Measurements from ENCODE around the gene IL16.
"Not testable (repeated sequence)": the region's sequence is repeated elsewhere in the genome, so short reads cannot be mapped to it uniquely, and the experiment has no call there.

Gene IL16

DNA sequence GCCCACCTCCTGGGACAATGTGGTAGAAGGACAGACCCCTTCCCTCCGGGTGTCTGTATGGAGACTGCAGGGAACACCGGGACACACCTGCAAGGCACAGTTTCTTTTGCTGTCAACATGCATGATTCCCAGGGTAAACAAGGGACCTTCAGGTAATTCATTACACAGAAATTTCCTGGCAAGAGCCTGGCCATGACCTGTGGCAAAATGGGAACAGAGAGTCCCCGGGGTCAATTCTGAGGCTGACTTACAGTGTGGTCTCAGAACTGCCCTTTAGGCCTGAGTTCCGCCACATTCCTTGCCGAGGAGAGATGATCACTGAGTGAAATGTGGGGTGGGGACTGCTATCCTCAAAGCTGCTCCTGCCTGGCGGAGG, 121.0 kb downstream of the IL16 start:
- DNase-seq = no peak

DNA sequence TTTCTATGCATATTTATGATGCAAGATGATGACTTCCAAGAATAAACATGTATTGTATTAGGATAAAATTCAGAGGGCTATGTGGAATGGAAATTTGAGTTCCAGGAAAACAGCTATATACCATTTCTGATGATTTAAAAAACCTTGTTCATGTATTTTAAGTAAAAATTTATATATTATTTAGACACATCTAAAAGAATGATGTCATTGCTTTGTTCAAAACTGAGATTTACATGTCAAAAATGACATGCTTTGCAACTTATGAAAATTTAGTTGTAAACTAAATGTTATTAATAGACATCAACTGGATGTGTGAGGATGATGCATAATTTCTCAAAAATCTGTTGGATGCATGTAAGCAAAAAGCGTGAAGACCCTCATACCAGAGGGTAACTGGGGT, 125.0 kb downstream of the IL16 start:
- no peak for DNase-seq

DNA sequence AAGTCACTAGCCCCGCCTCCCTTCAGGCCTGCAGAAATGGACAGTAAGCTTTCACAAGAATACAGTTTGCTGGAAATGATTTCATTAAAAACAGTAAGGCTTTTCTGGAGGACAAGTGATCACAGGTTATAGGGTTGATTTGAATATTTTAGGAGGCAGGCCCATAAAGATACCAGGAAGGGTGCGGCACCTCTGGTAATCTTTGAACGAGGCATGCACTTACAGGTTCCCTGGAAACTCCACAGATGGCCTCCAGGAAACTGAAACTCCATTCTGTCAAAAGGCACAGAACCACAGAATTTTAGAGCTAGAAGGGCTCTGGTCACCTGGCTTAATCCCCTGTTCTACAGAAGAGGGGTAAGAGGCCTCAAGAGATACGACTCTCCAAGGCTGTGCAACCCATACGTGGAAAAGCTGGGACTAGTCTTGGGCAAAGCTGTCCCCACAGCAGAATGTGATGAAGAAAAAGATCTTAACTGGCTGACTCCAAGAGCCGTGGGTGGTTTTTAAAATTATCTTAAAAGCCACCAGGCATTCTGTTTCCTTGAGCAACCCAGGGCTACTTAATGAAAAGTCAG, 126.1 kb downstream of the IL16 start:
- no peak for DNase-seq

DNA sequence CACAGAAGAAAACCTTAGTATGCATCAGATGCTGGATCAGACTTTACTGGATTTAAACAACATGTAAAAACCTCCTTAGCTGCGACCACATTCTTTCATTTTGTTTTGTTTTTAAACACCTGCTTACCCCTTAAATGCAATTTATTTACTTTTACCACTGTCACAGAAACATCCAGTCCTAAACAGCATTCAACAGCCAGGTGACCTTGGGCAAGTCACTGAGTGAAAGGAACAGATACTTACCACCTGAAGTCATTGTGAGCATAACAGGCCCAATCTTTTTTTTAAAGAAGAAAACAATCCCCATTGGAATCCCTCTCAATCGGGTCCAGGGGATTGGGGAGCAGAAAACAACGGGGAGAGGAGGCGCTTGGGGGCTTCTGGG, 126.9 kb downstream of the IL16 start:
- no peak for DNase-seq

DNA sequence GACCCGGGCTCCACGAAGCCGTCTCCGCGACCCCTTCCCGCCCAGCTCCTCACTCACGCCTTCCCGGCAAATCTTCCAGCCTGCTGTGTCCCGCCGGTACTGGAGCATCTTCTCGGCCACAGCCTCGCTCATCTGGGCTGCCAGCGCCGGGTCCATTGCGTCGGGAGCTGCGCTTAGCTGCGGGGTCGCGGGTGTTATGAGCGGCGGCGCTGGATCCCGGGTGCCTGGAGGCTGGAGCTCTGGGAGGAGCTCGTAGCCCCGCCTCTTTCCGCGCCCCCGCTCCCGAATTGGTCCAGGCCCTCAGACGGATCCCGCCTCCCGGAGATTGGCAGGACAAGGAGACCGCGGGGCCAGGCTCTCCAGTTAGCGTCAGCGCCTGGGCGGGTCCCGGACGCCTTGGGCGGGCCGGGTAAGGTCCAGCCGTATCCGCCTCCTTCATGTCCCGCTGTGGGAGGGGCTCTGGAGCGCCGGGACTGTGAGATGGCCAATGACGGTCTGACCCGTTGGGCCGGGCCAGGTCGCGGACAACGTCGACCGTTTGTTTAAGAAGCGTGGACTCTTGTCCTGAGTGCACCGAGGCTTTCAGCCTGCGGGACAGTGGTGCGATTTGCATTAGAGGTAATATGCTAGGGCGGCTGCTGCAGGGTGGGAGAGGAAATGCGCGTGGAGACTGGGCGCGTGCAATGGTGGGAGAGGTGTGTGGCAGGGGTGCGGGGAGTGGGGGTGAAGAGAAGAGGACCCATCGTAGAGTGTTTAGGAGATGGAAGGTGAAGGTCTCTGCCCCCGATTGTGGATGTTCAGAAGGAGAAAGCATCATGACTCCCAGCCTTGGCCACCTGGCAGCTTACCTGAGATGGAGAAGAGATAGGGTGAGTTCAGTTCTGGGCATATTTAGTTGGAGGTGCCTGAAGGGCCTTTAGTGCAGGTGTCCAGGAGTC, 127.5 kb downstream of the IL16 start, which contains the start of gene STARD5:
TSS of gene STARD5 (minus strand) at position 198 of the 938 bp plus-strand sequence. CDS start at position 156, 42 bp downstream.
- DNase-seq = peak; percentile 79

DNA sequence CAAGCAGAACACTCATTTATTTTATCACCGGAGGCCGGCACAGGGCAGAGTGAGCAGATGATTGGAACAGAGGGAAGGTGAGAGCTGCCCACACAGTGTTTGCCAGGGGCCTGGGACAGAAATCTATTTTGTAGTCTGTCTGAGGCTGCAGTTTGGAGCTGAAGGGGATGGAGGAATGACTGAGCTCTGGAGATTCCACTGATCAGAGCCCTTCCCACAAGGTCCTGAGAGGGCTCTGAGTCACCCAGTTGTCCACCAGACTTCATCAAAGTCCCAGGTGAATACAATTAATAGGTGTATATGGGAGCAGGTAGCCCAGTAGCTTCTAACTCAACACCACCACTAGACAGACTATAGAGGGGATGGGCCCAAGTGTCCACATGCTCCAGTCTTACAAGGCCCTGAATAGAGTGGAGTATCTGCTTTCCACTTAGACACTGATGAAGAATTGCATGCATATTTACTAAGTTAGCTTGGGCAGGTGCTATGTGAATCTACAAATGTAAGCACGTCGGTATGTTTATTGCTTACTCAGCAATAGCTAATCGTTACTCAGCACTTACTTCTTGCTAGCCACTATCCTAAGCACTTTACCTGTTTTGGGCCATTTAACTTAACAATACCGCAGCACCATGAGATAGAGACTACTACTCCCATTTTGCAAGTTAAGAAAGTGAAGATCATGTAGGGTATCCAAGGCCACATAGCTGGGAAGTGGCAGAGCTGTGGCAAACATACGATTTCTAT, 130.0 kb downstream of the IL16 start:
- DNase-seq = no peak

DNA sequence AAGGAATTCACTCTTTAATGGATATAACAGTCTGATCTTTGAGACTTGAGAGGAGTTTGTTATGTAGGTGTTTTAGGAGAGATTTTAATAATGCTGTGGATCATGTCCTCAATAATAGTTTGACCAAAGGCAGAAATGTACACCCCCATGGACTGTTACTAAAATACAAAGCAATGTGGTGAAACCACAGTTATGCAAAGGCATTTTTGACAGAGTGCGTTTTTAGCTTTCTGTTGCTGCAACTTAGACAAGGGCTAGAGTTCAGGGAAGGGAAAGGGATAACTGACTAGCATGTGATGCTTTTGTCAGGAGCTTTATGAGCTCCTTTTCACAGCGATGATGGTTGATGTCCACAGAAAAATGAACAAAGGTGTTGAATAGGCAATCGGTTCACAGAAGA, 130.8 kb downstream of the IL16 start:
- no peak for DNase-seq

DNA sequence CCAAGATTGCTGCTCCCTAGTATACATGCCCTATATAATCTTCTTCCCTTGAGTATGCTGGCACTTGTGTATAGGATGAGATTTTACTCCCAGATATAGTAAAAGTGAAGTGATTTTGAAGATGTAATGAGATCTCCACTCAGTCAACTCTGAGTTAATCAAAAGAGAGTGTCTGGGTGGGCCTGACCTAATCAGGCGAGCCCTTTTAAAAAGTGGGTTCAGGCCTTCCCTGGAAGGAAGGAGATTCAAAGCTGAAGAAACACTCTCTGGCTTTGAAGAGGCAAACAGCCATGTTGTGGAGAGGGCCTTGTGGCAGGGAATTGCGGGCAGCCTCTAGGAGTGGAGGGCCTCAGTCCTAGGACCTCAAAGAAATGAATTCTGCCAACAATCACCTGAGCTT, 132.8 kb downstream of the IL16 start:
- no peak for DNase-seq

DNA sequence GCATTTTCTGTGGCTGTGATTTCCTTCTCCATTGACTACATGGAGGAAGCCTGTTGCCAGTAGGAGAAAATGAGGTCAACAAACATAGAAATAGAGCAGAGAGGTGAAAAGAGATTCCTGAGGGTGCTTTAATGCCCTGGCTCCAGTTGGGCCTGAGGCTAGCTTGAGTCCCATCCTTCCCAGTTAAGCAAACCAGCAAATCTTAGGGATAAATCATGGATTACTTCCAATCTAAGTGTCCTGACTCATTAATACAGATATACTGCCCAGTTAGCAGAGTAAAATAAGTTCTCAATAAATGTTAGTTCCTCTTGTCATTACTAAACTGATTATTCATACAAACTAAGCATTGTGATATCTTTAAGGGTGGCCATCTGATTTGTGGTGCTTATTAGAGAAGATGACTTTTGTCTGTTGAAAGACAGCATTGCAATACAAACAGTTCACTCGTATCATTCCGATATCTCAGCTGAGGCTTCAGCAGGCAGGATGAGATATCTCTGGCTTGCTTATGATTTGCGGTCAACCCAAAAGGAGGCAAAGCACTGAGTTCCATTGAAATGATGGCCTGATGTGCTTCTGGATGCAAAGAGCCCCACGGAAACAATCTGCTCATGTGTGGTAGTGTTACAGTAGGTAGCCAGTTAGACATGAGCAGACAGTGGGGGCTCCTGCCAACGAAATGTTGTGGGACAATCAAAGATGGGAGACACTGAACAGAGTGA, 133.8 kb downstream of the IL16 start:
- DNase-seq = no peak

DNA sequence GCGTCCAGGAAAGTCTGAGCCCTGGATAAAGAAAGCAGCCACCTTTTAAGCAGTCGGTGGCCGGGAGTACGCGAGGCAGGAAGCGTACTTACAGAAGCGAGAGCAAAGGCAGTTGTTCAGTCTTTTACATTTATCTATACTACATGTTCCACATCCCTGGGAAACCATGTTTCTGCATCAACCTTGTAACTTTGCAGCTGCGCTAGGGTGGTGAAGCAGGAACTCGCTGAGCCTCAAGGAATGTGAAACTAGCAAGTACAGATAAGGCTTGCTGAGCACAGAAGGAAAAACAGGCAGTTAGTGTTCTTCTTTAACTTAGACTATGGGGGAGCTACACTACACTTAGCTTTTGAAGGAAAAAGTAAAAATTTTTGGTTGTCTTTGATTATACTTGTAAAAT, 134.5 kb downstream of the IL16 start:
- DNase-seq = not testable (repeated sequence)

DNA sequence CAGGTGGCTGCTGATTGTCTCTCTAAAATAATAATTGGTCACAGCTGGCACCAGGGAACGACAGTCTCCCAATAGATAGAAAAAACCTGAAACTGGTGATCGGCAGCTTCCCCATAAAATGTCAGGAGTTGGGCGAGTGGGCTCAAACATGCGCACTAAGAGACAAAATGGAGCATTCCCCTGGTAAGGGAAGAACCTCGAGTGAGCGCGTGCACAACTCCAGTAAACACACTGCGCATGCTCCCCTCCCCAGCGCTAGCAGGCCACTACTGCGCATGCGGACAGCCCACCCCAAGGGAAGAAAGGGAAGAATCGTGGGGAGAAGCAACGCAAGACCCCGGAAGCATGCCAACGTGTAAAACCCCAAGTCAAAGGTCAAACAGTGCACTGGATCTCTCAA, 134.9 kb downstream of the IL16 start:
- DNase-seq = no peak

DNA sequence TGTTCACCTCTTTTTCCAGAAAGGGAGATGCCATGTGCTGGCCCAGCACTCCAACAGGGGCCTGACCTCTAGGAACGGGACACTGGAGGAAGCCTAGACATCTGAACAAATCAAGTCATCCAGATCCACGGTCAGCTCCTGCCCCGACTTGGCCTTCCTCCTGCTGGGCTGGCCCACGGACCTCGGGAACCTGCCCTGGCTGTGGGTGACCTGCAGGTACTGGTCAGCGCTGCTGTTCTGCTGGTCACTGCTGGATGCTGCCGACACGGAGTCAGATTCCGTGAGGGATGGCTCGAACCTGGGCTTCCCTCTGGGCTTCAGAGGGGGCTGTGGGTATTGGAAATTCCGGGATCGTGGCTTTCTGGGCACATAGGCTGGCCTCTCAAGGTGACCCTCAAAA, 135.6 kb downstream of the IL16 start:
- no peak for DNase-seq

DNA sequence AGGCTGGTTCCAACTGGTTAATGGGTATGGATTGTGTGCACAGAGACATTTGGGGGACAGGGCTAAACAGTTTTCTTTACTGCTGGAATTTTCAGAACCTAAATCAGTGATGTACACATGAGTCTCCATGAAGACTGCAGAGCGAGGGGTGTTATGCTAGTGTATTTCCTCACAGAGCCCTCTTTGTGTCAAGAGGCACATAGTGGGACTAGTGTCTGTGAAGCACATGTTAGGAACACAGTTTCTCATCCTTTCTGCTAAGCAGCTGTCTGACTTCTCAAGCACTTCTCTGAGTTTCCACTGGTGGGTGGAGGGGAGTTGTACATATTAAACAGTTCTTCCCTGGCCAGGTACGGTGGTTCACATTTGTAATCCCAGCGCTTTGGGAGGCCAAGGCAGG, 136.7 kb downstream of the IL16 start:
- DNase-seq = no peak

DNA sequence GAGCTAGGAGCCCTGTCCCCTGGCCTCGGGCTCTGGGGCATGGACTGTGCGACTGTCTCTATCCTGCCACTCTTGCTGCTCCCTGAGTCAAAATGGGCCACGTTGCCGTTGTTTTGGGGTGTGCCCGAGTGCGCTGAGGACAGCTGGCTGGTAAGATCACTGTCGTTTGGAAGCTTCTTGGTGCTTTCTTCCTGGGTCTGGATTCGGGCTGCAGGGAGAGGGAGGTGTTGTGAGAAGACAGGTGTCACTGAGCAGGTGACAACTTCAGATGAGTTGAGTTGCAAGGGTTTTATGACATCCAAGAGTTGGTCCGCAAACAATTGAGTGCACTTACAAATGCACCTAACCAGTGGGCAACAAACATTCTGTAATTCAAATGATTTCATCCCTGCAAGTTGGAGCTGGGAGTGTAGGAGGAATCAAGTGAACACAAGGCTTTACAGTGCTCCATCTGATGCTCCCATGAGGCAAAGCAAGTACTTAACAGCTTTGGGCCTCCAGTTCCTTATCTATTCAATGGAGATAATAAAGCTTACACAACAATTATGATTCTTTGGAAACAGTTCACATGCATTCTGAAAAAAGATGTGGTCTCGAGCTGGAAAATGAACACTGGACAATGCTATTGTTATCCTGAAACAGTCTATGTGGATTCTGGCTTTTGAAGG, 138.2 kb downstream of the IL16 start:
- no peak for DNase-seq

DNA sequence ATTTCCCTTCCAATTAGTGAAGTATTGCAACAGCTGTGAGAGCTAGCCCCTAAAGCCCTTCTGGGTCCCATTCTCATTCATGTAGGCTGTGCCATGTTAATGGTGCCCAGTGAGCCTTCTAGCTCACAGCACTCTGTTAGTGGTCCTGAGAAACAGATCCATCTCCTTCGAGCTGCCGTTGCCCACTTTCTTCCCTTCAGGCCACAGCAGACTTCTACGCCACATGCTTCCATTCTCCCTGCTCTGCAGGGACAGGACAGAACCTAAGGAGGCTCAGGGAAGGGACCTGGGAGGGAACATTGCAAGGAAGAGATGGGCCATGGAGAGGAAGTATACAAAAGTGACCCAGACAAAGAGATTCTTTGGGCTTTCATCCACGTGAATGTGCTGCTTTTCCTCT, 139.0 kb downstream of the IL16 start:
- DNase-seq = no peak

DNA sequence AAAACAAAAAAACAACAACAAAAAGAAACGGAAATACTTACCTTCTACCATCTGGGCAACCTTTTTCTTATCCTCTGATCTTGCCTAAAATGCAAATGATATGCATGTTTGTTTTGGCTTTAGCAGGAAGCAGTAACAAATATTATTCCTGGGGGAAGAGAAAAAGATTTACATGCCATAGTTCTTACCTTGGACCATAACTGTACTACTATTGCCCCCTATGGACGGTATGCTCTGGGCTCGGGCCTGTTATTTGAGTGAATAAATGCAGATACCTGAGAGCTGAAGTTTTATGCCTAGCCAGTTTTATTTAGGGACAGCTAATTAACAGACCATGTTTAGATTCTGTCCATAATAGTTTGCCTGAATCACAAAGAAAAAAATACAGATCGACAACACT, 139.9 kb downstream of the IL16 start:
- DNase-seq = no peak

DNA sequence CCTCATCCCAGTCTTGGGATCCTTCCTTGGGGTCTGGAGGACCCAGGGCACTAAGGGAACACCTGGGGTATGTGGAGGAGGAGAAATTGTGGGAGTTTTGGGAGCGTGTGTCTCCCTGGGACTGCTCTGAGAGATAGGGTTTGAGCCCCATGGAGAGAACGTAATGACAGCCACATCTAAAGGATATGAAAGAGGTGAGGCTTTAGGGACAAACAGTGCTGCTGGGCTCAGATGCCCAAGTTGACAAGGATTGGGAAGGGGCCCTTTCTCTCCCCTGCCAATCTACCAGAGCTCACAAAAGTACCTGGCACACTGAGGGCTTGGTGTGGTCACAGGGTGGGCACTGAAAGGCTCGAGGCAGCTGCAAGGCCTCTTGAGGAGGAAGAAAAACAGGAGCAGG, 140.6 kb downstream of the IL16 start:
- no peak for DNase-seq

DNA sequence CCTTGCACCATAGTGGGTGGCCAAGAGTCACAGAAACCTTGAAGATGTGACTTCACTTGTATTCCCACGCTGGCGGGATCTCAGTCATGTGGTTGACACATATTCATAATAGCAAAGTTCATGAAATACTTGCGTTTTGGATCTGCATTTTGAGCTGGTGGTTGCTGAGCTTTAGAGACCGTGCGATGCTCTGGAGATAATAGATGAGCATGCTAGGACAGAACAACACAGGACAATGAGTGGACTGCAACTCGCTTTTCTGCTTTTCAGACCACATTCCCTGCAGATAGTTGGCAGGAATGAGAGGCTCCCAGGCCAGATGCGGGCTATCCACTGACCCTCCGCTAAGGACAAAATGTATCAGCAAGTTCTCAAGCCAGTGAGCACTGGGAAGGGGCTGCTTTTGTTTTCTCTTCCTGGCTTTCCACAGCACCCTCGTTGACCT, 141.1 kb downstream of the IL16 start:
- DNase-seq = no peak

DNA sequence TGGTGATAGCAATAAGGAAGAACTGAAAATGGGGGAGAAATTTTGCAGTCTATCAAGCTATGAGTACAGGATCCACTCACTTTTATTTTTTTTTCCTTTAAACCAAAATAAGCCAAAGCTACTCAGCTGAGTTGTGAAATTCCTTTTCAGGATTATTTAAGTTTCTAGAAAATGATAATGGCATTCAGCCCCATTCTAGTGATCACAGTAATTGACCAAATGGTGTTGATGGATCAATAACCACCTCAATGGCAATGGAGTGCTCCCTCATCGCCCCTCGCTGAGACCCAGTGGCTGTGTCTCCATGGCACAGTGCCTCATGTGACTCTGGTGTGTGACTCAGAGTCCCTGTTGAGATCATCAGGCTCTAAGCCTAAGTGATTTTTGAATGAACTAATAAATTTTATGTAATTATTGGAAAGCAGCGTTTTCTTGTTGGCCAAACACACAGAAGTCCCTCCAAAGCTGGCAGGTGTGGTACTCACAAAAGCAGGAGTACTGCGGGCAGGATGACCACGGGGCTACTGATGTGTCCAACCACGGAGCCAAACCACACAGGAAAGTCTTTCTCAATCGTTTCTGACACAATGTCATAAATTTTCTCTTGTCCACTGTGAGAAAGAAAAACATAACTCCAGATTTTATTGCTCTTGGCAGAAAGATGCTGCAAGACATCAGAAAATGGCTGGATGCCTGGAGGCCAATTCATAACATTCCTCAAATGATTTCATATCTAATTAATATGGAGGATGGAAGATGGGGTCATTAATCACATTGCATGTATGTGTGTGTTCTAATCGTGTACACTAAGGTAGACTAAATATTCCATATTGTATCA, 141.7 kb downstream of the IL16 start:
- DNase-seq = no peak

DNA sequence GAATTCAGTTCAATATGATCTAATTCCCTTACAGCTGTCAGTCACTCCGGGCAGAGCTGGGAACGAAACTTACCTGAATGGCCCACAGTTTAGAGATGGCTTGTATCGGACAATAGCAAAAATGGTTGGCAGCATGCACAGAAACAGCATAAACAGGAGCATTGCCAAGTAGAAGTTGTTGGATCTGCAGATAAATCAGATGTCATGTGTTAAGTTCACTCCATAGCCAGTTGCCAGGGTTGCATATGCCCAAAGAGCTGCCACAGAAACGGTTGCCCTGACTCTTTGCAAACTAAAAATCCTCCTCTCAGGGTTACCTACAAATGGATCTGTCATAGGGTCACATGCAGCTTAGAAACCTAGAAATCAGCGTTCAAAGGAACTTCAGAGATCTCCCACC, 142.6 kb downstream of the IL16 start:
- no peak for DNase-seq

DNA sequence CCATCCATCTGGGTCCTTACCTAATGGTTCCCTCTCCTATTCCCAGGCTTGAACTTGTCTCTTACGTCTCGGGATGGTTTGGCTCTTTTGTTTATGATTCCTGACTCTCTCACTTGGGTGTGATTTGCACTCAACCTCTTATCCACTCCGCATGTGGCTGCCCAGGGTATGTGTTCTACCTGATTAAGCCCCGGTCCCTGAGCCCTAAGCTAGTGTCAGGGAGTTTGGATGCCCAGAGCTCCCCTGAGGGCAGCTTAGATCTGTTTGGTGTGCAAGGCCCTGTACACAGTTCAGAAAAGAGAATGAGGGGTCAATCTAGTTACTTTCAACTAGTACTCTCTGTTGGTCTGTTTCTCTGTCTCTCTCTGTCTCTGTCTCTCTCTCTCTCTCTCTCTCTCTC, 143.2 kb downstream of the IL16 start:
- no peak for DNase-seq

DNA sequence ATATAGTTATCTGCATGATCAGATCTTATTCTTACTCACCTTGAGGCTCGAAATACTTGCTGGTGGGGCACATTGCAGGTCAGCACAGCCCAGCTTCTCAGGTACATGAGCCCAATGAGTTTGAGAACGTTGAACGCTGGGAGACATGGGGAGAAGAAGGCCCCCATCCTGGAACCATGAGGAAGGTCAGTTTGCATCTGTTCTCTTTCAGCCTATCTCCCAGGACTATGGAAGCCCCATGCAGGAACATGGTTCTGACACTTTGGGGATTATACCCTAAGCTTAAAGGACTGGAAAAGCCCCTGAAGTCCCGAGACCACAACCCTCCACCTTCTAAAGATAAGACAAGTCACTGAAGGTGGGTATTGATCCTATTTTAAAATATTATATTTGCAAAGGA, 144.7 kb downstream of the IL16 start:
- DNase-seq = no peak
